ENCODE data around the gene CCDC60. TPM values are rescaled to one million over a fixed set of nuclear protein-coding genes. Genes with fewer than 3 reads are reported as not detected.
"Not testable (repeated sequence)": the region's sequence is repeated elsewhere in the genome, so short reads cannot be mapped to it uniquely, and the experiment has no call there.

The CCDC60 gene
- polyA plus RNA-seq, 1 donor, result 0.18 TPM

DNA sequence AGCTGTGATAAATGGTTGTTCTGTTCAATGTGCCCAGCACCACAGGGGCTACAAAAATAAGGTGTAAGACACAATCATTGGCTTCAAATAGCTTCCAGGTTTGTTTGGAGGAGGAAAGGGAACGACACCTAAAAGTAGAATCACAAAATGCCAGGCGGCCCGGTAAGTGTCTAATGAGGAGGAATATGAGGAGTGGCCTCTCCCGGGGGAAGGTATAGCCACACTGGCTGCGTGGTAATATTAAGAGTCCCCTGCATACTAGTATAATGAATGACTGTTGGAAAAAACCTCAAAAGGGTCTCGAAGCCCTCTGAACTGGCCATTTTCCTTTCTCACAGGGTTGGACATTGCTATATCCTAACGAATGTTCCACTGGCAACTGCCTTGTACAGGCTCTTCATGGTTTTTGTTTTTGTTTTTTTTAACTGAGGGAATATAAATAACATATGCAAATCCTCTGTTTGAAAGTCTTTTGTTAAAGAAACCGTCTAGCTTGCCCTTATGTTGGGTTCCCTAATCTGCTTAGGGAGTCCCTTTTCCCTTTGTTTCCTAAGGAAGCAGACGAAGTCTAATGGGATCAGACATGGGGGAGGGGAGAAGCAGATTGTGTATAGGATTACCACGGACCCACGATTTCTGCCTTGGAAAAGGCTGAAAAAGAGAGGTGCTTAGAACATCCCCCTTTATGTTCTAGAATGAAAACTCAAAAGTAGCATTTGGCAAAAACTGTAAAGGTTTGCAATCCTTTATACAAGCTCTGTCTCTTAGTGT is 4.2 kb downstream of the CCDC60 start:
- DNase-seq, result no peak

GRCh38 chr12:119340578-119340977 is 6.0 kb downstream of the CCDC60 start:
- no peak for DNase-seq

DNA sequence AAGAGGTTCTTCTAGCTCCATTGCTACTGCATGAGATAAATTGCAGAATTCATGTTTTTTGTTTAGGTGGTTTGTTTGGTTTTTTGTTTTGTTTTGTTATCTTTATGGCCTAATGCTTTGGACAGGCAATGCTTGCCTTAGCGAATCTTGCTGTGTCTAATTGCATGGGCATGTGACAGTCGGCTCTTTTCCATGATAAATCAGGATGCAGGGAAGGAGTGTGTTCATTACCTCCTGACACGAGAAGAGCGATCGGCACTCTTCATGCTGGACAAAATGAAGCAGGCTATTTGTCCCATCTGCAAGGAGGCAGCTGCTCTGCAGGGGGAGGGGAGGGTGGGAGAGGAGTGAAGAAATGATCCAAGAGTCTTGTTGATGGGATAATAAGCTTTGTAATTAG is 6.5 kb downstream of the CCDC60 start:
- no peak for DNase-seq

DNA sequence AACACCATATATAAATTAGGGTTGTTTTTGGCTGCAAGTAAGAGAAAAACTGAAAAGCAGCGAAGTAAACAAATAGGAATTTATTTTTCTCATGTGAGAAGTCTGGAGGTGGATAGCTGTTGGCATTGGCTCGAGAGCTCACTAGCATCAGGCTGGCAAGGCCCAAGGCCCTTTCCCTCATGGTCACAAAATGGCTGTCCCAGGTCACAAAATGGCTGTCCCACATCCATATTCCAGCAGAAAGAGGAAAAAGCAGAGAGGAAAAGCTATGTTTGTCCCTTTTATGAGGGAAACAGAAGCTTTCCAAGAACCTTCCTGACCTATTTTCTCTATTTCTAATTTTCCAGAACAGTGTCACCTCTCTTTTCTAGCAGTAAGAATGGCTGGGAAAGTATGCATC is 7.5 kb downstream of the CCDC60 start:
- DNase-seq, result no peak

- no peak for DNase-seq
These were observed 8.6 kb downstream of the CCDC60 start for GRCh38 chr12:119343130-119343529.

GRCh38 chr12:119354172-119354571 is 19.6 kb downstream of the CCDC60 start:
- no peak for DNase-seq

- DNase-seq, result not testable (repeated sequence)
These were observed 25.8 kb downstream of the CCDC60 start for GRCh38 chr12:119360366-119360765.

DNA sequence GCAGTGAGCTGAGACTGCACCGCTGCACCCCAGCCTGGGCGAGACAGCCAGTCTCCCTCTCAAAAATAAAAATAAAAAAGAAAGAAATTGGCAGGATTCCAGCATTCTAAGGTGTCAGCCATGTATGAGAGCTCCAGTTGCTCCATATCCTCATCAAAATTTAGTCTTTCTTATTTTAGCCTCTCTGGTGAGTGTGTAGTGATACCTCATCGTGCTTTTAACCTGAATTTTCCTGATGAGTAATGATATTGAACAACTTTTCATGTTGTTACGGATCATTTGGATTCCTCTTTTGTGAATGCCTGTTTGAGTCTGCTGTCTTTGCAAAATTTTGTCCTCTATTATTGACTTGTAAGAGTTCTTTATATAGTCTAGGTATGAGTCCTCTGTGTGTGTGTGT is 28.5 kb downstream of the CCDC60 start:
- no peak for DNase-seq

DNA sequence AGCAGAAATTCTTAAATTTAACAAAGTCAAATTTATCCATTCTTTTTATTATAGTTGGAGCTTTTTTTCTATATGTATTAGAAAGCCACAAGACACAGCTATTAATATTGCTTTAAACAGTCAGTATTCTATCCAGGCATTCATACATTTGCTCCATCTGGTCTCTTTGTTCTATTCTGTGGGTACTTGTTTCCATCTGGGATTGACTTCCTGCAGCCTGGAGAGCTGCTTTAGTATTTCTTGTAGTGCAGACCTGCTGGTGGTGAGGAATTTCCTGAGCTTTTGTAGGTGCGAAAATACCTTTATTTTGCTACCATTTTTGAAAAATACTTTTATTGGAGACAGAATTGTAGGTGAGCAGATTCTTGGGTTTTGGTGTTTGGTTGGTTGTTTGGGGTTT is 29.0 kb downstream of the CCDC60 start:
- DNase-seq, result no peak

DNA sequence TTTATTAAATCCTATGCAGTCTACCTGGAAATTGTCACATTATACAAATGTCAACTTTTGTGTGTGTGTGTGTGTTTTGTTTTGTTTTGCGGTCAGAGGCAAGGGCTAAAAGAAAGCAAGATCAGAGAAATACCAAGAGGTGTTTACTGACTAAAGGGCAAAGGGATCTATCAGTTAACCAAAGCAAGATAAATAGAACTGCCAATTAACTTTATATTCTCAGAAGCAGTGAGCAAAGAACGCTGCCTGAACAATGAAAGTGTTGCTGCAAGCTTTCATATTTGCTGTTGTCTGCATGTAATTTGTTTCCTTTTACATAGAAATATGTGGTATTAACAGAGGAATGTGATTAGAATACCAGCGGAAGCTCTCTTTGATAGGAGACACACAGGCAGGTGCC is 30.9 kb downstream of the CCDC60 start:
- no peak for DNase-seq

DNA sequence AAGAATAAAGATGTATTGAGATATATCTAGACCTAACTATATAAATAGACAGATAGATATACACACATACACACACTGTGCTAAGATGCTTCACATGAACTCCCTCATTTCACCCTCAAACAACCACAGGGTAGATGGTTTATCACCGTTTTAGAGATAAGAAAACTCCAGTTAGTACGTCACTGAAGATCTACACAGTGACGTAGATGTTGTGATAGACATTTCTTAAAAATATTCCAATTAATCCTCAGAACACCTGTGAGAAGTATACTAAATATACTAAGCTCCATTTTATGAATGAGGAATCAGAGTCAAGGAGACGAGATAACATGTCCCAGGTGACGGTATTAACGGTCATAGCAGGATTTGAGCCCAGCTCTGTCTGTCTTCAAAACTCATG is 31.5 kb downstream of the CCDC60 start:
- DNase-seq, result no peak

GRCh38 chr12:119369161-119369560 is 34.6 kb downstream of the CCDC60 start:
- no peak for DNase-seq

DNA sequence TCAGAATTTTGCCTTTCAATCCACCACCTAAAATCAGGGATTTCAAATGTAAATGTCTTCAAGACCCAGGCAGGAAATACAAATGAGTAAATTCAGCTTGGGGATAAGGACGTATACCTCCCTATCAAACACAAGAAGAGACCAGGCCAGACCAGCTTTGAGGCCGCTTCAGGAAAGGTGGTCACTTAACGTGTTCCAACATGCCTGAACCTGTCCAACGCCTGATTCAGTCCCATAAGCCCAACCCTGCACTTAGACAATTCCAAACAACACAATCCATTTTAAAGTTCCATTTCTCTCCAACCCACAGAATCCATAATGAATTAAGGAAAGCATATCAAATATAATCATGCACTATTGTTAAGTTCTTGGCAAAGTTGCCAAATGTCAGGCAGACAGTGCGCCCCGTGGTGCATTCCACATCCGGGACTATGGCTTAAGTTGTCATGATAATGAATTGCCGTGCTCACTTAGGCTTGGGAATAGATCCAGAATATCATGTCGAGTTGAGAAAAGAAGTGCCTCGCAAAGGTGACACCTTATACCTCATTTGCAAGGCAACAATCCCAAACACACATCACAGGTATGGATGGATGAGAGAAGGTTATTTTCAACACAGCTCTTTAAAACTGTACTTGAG is 35.5 kb downstream of the CCDC60 start:
- DNase-seq, result no peak

DNA sequence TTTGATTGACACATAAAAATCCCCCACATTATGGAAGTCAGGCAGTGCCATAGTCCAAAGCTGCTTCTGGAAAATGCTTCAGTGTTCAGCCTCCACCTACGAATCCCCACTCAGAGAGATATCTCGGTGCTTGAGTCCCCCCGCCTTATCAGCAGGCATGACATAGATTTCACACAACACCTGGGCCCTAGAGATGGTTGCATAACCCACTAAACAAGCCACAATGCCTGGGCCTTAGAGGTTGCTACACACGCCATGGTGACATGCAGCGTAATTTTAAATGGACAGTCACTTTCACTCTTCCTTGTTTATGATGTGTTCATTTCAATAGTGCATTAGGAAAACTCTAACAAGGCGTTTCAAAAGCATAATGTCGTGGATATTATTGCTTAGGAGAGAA is 38.0 kb downstream of the CCDC60 start:
- DNase-seq, result no peak

DNA sequence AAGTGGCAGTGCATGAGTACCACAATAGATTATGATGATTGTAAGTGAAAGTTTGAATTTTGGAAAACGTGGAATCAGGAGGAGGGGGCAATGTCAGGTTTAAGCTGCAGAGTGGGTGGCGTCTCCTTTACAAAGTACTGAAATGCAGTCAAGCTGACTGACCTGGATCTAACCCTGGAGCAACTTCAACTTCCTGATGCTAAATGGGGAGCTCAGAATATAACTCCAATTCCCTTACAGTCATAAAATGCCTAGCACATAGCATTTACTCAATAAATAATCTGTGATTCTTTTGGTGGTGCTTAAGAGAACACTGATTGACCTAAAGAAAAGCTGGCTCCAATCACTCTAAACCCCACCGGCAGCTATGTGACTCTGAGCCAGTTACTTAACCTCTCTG is 38.5 kb downstream of the CCDC60 start:
- DNase-seq, result no peak

DNA sequence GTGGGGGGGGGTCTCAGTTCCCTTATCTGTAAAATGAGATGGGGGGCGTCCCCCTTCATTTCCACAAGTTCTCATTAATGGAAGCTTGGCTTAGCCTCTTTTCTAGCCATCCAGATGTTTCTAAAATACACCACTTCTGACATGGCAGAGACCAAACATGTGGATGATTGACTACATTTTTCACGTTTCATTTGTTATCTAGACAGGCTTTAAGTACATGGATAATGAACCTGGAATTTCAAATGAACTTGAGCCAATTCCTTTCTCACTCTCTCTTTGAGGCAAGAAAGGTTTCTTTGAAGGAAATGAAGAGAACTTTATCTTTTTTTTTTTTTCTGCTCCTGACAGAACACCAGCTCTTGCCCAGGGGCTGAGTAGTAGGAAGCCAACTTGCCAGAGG is 39.1 kb downstream of the CCDC60 start:
- DNase-seq, result no peak

DNA sequence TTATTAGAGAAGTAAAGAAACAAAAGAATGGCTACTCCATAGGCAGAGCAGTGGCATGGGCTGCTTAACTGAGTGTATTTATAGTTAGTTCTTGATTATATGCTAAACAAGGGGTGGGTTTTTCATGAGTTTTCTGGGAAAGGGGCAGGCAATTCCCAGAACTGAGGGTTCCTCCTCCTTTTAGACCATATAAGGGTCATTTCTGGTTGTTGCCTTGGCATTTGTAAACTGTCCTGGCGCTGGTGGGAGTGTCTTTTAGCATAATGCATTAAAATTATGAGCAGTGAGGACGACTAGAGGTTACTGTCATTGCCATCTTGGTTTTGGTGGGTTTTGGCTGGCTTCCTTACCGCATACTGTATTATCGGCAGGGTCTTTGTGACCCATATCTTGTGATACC is 40.1 kb downstream of the CCDC60 start:
- DNase-seq, result no peak

DNA sequence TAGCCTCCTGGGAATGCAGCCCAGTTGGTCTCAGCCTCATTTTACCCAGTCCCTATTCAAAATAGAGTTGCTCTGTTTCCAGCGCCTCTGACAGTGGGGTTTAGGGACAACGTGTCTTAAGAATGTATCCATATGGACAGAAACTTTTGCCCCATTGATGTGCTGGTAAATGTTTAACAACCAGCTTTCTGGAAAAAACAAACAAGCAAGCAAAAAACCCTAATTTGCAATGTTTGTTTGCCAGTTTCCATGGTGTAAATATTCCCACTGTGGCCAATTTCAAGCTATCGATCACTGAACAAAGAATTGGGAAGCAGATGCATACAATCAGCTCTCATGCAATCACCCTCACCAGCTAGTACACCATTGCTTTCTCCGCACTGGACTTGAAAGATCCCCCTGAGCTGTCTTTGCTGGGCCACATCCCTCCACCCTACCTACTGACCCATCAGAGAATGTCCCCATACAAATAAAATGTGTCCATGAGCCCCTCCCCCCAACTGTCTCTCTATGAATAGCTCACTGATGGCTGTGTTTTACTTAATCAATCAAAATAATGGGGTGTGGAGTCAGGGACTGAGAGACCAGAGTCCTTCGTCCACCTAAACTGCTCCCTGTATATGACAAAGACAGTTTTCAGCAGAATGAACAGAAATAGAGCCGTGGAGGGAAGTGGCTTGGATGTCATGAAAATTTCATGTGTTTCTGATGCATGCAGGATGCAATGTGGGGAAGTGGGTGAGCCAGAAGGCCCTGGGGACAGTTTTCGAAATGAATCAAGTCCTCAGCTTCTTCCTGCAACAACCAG is 40.8 kb downstream of the CCDC60 start:
- DNase-seq, result no peak

GRCh38 chr12:119375883-119376190 is 41.3 kb downstream of the CCDC60 start:
- DNase-seq, result no peak

DNA sequence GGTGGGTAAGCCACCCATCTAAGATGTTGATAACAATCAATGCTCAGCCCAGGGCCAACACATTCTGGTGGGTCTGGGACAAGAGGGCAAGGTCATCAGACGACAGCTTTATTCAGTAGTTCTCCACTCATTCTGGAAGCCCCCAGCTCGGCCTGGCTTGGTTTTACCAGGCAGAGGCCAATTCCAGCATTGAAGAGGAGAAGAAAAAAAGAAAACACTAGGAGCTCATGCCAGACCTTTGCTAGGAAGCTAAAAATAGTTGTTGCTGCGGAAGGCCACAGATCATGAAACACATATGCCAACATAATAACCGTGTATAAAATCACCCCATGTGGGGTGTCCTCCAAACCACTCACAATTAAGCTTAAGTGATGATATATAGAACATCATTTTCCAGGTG is 44.4 kb downstream of the CCDC60 start:
- DNase-seq, result no peak

- no peak for DNase-seq
These were observed 47.1 kb downstream of the CCDC60 start for GRCh38 chr12:119381471-119382235.

DNA sequence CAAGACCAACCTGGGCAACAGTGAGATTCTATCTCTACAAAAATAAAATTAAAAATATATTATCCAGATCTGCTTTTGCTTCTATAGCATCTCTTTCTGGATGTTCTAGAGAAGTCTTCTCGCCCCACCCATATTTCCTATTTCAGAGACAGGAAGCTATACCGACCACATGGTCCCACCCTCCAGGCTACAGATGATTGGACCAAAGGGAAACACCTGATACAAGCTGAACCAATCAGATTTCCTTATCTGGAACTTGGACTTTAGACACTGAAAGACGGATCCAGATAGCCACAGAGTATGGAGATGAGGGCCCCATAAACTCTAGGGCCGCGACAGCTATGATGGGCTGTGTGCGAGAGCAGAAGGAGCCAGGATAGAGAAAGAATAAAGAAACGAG is 48.7 kb downstream of the CCDC60 start:
- DNase-seq, result no peak

DNA sequence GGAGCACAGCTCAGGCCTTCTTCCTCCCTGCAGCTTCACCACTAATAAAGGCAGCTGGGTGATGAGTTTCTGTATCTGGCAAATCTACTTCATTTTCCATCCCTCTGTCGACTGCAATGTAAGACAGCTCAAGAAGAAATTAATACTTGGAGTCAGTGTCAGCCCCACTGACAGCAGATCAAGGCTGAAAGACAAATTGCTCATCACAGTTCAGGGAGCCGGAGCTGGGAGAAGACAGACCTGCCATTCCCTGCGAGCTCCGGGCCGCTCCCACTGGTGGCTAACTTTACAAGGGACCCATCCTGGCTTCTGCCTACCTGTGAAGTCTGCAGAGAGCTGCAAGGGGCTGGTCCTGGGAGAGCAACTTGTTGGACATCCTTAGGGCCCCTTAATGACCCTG is 49.8 kb downstream of the CCDC60 start:
- DNase-seq, result no peak

Measured in left kidney (tissue), 2 donors.